Epithelial cell of esophagus (primary cell): ENCODE data around the gene CLDN12.

Experiments
- DNase-seq: peaks from one replicate; pipeline ENCODE4 v3.0.0; 2010; ENCODE audit warnings: low read depth
- H3K4me3 ChIP-seq: 2 replicates; pipeline ENCODE4 v1.5.1; 2011; ENCODE audit warnings: mild to moderate bottlenecking, low read length, control low read depth
- CTCF ChIP-seq: IDR thresholded peaks from 2 replicates; pipeline ENCODE4 v1.5.1; 2011; ENCODE audit warnings: low read depth, mild to moderate bottlenecking, low read length, control low read depth, inconsistent platforms; ENCODE audit not compliant: insufficient read depth; ENCODE audit errors: missing control alignments

Gene CLDN12

DNA sequence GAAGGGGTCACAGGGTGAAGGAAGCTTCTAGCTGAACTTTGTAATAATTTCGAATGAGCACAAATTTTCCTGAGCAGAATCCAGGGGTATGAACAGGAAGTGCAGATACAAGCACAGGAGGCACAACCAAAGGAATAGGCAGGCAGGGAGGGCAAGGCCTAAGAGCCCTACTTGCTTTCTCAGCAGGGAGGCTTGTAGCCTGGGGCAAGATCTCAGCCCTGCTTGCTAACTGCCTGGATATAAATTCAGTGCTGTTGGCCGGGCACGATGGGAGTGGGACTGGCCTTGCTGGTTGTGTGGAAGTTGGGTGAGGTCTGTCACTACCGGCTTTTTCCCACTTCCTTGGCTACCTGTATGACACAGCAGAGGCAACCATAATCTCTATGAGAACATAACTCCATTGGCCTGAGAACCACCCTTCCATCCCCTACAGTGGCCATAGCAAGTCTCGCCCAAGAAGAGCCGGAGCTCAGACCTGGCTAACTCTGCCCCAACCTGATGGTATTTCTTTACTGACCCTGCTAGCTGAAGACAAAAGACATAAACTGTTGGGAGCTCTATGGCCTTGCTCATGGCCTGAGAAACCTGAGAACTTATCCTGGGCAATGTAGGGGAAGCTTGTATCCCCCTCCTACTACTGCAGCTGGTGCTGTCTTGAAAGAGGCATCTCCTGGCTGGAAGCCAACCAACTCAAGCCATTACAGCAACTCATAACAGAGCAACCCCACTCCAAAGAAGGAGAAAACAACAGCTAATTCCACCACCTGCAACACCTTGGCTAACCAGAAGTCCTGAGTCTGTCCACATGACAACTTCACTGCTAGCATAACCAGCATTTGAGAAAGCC is 27.6 kb downstream of the CLDN12 start:
- TF ChIP-seq CTCF, result no peak
- no peak for DNase-seq
- H3K4me3 ChIP-seq, result no peak overlapping the region

DNA sequence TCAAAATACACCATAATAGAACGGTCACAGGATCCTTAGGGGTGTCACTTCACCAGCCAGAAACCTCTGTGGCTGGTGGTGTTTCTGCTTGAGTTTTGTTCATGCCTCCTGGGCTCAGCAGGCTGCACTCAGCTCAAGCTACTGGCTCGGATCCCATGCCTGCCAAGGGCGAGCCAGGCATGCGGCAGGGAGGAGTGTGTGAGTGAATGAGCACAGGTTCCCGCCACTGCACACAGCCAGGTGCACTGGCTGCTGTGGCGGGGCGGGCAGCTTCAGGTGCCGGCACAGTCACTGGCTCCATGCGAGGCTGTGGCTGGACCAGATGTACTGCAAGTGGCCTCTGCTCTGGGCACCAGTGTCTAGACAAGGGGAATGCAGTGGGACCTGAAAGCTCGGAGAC is 29.5 kb downstream of the CLDN12 start:
- H3K4me3 ChIP-seq, result no peak overlapping the region
- no peak for DNase-seq
- no peak for TF ChIP-seq CTCF

- TF ChIP-seq CTCF, result no peak
- H3K4me3 ChIP-seq, result no peak overlapping the region
- DNase-seq, result peak; percentile 60
Observed at GRCh38 chr7:90433221-90433620, 30.0 kb downstream of the CLDN12 start.

GRCh38 chr7:90445633-90446032 is 42.4 kb downstream of the CLDN12 start:
- no peak overlapping the region for H3K4me3 ChIP-seq
- TF ChIP-seq CTCF, result no peak
- no peak for DNase-seq

DNA sequence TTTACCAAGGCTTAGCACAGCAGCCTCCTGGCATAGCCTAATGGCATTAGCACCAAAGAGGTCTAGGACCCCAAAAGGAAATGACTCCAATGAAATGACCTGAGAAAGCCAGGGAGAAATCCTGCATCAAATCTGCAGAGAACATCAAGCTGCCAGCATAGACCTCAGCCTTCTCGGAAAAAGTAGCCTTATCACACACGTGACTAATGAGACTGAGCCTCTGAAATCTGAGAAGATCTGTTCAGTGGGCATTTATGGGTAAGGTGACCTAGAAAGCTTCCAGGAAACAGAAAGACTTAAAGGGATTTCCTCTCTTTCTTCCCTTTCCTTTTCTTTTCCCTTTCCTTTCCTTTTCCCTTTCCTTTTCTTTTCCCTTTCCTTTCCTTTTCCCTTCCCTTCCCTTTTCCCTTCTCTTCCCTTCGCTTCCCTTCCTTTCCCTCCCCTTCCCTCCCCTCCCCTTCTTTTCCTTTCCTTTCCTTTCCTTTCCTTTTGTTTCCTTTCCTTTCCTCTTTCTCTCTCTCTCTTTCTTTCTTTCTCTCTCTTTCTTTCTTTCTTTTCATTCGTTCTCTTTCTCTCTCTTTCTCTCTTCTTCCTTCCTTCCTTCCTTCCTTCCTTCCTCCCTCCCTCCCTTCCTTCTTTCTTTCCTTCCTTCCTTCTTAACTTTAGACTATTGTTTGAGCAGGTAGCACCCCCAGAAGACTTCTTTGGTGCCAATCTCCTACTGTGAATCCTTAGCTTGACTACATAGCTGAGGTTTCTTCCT is 43.1 kb downstream of the CLDN12 start:
- H3K4me3 ChIP-seq, result no peak overlapping the region
- DNase-seq, result no peak
- no peak for TF ChIP-seq CTCF

- H3K4me3 ChIP-seq, result no peak overlapping the region
- no peak for TF ChIP-seq CTCF
Observed at GRCh38 chr7:90453259-90453891, 50.1 kb downstream of the CLDN12 start.

More at GRCh38 chr7:90453259-90453891, 50.1 kb downstream of the CLDN12 start:
- DNase-seq, result no peak
